Effector memory CD4-positive, alpha-beta T cell (primary cell): ENCODE measurements around the gene CTDP1.

Experiments
- DNase-seq, 3 donors: peaks; one replicate each; pipeline ENCODE4 v3.0.0-alpha.2; 2020
- H3K27ac ChIP-seq: 2 replicates; pipeline ENCODE4 v1.7.0; 2013; ENCODE audit warnings: mild to moderate bottlenecking, low read length, moderate library complexity; ENCODE audit not compliant: insufficient read depth, poor library complexity, severe bottlenecking
- H3K27me3 ChIP-seq: replicated peaks from 2 replicates; pipeline ENCODE4 v1.7.0; 2013; ENCODE audit warnings: mild to moderate bottlenecking, low read length; ENCODE audit not compliant: insufficient read depth, control insufficient read depth, poor library complexity, severe bottlenecking
- H3K36me3 ChIP-seq: 2 replicates; pipeline ENCODE4 v1.7.0; 2013; ENCODE audit warnings: mild to moderate bottlenecking, low read length, moderate library complexity; ENCODE audit not compliant: control insufficient read depth, insufficient read depth
- H3K4me1 ChIP-seq: 2 replicates; pipeline ENCODE4 v1.7.0; 2013; ENCODE audit warnings: low read length, mild to moderate bottlenecking; ENCODE audit not compliant: control insufficient read depth, insufficient read depth, poor library complexity, severe bottlenecking
- H3K4me3 ChIP-seq: 2 replicates; pipeline ENCODE4 v1.7.0; 2013; ENCODE audit warnings: low read length, low read depth, mild to moderate bottlenecking; ENCODE audit not compliant: insufficient read depth, poor library complexity, severe bottlenecking
- H3K9me3 ChIP-seq: 2 replicates; pipeline ENCODE4 v1.7.0; 2013; ENCODE audit warnings: mild to moderate bottlenecking, low read length, moderate library complexity; ENCODE audit not compliant: control insufficient read depth

The CTDP1 gene

DNA sequence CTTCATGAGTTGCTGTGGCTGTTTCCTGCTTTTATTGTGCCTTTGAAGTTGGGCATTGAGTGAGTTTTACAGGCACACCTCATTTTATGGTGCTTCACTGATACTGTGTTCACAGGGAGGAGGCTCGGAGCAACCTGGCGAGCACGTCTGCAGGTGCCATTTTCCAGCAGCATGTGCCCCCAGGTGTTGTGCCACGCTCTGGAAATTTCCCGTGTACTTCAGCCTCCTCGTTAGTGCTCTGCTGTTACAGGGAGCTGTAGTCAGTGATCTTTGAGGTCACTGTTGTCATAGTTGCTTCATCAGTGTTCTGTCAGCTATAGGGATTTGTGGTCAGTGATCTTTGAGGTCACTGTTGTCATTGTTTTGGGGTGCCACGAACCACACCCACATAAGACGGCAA lies 20.1 kb downstream of the CTDP1 start:
- DNase-seq = no peak
- Histone ChIP-seq H3K4me3 (no peak overlapping the region), H3K9me3 (no peaks in the 10 kb centered on the region), H3K27ac (no peak overlapping the region), H3K27me3 (no peaks in the 10 kb centered on the region), H3K4me1 (no peaks in the 10 kb centered on the region), H3K36me3 (peaks cover 75% of the 10 kb centered on the region)

DNA sequence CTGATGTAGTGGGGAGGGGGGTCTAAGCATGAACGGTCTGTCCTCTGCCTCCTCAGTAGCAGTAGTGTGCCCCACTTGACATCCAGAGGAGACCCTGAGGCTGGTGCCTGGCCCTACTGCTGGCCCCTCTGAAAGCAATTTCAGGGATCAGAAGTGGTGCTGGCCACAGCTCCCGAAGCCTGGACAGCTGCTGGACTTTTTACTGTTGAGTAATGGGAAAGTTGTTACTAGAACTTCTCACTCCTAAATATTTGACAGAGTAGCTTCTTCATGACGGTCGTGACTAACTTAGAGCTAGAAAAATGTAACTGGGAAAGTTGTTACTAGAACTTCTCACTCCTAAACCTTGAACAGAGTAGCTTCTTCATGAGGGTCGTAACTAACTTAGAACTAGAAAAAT lies 23.3 kb downstream of the CTDP1 start:
- peaks cover 78% of the 10 kb centered on the region for H3K36me3 ChIP-seq
- no peak overlapping the region for H3K27ac ChIP-seq
- DNase-seq = no peak
- no peaks in the 10 kb centered on the region for H3K9me3 ChIP-seq
- H3K27me3 ChIP-seq = no peaks in the 10 kb centered on the region
- H3K4me3 ChIP-seq = no peak overlapping the region
- H3K4me1 ChIP-seq = no peaks in the 10 kb centered on the region

DNA sequence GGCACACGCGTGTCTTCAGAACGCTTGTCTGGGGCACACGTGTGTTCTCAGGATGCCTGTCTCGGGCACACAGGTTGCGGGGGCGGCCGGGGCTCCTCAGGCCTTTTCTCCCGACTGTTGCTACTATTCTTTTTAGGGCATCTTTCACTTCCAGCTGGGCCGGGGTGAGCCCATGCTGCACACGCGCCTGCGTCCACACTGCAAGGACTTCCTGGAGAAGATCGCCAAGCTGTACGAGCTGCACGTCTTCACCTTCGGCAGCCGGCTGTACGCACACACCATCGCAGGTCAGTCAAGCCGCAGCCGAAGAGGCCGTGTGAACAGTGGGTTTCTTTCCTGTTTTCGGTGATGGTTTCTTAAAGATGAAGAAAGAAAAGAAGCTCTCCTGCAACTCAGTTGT lies 25.0 kb downstream of the CTDP1 start:
- Histone ChIP-seq H3K27me3 (no peaks in the 10 kb centered on the region), H3K27ac (no peak overlapping the region), H3K36me3 (peaks cover 70% of the 10 kb centered on the region), H3K4me3 (no peak overlapping the region), H3K4me1 (no peaks in the 10 kb centered on the region), H3K9me3 (no peaks in the 10 kb centered on the region)
- no peak for DNase-seq

DNA sequence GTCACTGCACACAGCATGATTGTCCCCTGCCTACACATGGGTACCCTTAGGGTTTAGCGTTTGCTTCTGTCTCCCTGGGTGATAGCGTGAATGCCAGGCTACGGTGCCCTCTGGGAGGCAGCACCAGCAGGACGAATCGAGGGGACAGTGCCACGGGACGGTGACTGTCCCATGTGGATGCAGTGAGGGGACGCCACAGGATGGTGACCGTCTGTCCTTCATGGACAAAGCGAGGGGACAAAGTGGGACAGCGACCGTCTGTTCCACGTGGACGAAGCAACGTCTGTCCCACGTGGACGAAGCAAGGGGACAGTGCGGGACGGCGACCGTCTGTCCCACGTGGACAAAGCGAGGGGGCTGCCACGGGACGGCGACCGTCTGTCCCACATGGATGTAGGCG lies 25.7 kb downstream of the CTDP1 start:
- no peaks in the 10 kb centered on the region for H3K27me3 ChIP-seq
- no peak for DNase-seq
- H3K27ac ChIP-seq = no peak overlapping the region
- peaks cover 70% of the 10 kb centered on the region for H3K36me3 ChIP-seq
- no peaks in the 10 kb centered on the region for H3K4me1 ChIP-seq
- H3K9me3 ChIP-seq = no peaks in the 10 kb centered on the region
- no peak overlapping the region for H3K4me3 ChIP-seq

DNA sequence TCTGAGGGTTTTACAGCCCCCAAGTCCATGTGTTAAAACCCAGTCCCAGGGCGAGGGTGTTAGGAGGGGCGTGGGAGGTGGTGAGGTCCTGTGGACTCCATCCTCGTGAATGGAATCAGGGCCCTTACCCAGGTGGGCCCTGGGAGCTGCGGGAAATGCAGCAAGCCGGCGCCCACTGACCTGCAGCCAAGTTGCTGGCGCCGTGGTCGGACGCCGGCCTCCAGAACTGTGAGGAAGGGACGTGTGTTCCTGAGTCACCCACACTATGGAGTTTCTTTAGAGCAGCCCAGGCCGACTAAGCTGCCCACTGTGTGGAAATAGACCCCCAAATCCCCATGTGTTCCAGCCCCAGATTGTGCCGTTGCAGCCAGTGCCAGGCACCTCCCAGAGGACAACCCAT lies 26.4 kb downstream of the CTDP1 start:
- H3K27me3 ChIP-seq = no peaks in the 10 kb centered on the region
- H3K9me3 ChIP-seq = no peaks in the 10 kb centered on the region
- H3K27ac ChIP-seq = no peak overlapping the region
- no peak overlapping the region for H3K4me3 ChIP-seq
- H3K4me1 ChIP-seq = no peaks in the 10 kb centered on the region
- DNase-seq = no peak
- H3K36me3 ChIP-seq = peaks cover 67% of the 10 kb centered on the region

DNA sequence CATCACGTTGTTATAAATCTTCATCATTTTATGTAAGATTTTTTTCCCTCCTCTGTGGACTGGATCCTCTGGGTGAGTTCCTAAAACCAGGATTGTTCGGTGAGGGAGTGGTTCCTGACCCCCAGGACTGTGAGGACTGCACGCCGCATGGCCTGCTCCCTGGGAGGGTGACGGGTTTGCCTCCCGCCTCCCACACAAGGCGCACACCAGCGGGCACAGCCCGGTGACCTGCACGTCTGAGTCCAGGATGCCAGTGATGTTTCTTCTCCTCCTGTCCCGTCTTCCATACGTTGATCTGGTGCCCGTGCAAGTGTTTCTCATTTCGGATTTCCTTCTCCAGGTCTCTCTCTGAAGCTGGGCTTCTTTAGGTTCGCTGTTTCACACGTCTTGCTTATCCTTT lies 27.1 kb downstream of the CTDP1 start:
- no peak overlapping the region for H3K4me3 ChIP-seq
- no peak for DNase-seq
- peaks cover 67% of the 10 kb centered on the region for H3K36me3 ChIP-seq
- H3K9me3 ChIP-seq = no peaks in the 10 kb centered on the region
- H3K27me3 ChIP-seq = no peaks in the 10 kb centered on the region
- H3K4me1 ChIP-seq = no peaks in the 10 kb centered on the region
- no peak overlapping the region for H3K27ac ChIP-seq

DNA sequence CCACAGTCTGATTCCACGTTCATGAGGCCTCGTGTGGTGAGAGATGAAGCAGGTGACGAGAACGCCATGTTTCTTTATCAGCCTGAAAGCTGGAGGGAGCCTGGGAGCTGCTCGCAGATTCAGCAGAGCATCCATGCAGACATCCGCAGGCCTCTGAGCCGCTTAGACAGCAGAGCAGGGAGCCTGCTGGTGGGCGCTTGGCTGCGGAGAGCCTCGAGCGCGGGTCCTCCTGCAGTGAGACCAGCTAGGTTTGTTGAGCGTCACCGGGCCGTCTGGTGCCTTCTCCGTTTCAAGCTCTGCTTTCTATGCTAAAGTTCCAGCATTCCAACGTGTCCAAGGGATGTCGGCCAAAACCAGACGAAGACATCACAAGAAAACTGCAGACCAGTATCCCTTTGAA lies 27.6 kb downstream of the CTDP1 start:
- H3K27ac ChIP-seq = no peak overlapping the region

DNA sequence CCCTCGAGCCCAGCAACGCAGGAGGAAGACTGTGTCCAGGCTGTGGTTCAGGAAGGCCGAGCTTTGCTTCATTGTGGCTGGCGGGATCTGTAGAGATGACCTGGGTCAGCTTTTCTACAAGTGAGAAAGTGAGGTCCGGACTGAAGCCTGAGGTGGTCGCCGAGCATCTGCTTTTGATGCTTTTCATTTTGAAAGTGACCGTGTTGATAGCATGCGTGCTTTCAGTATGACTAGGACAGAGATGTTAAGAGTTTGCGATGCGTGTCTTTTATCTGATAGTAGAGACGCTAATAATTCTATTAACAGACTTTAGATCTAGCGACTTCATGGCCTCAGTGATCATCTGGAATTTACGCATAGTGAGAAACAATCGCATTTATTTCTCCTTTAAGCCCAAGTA lies 28.1 kb downstream of the CTDP1 start:
- Histone ChIP-seq H3K27ac (no peak overlapping the region), H3K36me3 (peaks cover 63% of the 10 kb centered on the region), H3K4me1 (no peaks in the 10 kb centered on the region), H3K27me3 (no peaks in the 10 kb centered on the region), H3K9me3 (no peaks in the 10 kb centered on the region), H3K4me3 (no peak overlapping the region)
- DNase-seq = no peak

More for the DNA sequence above, 27.6 kb downstream of the CTDP1 start:
- DNase-seq = no peak
- Histone ChIP-seq H3K4me1 (no peaks in the 10 kb centered on the region), H3K36me3 (peaks cover 67% of the 10 kb centered on the region), H3K4me3 (no peak overlapping the region), H3K27me3 (no peaks in the 10 kb centered on the region), H3K9me3 (no peaks in the 10 kb centered on the region)

DNA sequence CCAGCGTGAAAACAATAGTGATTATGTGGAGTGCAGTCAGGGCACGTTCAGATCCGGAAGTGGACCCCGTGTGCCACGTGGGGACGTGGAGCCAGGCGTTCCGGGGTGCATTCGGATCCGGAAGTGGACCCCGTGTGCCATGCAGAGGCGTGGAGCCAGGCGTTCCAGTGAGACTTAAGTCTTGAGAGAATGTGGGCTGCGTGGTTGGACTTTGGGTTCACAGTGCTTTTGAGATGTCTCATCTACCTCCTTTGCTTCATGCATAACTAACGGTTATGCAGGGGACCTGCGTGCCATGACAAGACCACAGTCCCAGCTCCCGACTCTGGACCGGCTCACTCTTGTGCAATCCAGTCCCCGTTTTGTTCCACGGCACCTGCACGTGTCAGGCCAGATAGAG lies 28.8 kb downstream of the CTDP1 start:
- no peak overlapping the region for H3K4me3 ChIP-seq
- no peak for DNase-seq
- peaks cover 66% of the 10 kb centered on the region for H3K36me3 ChIP-seq
- H3K9me3 ChIP-seq = no peaks in the 10 kb centered on the region
- no peaks in the 10 kb centered on the region for H3K27me3 ChIP-seq
- no peak overlapping the region for H3K27ac ChIP-seq
- no peaks in the 10 kb centered on the region for H3K4me1 ChIP-seq

DNA sequence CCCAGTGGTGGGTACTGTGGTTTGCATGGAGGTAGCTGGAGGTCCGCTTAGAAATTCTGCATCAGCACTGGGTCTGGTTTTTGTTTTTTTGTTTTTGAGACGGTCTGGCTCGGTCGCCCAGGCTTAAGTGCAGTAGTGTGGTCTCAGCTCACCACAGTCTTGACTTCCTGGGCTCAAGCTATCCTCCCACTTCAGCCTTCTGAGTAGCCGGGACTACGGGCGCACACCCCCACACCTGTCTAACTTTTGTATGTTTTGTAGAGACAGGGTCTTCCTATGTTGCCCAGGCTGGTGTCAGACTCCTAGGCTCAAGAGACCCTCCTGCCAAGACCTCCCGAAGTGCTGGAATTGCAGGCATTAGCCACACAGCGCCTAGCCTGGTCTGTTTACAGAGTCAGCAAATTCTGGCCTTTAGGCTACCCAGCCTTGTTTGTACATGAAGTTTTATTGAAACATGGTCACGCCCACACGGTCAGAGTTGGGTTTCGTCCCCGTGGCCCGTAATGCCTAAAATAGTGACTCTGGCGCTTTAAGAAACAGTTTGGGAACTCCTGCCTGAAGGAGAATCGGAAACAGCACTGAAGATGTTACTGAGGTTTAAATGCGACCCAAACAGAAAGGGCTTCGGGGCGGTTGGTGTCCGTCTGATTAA lies 32.7 kb downstream of the CTDP1 start:
- H3K4me3 ChIP-seq = no peak overlapping the region
- DNase-seq = no peak
- no peaks in the 10 kb centered on the region for H3K27me3 ChIP-seq
- H3K9me3 ChIP-seq = no peaks in the 10 kb centered on the region
- no peaks in the 10 kb centered on the region for H3K4me1 ChIP-seq
- H3K27ac ChIP-seq = no peak overlapping the region
- peaks cover 65% of the 10 kb centered on the region for H3K36me3 ChIP-seq
